DND-41 (cell line): ENCODE data around the gene TMEM51.

Experiments used
- ATAC-seq: fragments of 200-7000 bp; cut with Tn5 transposase; 3 replicates; pipeline ENCODE4 v1.9.1; 2021; ENCODE audit warnings: low read depth; ENCODE audit not compliant: insufficient read depth
- DNase-seq: peaks from one replicate; pipeline ENCODE4 v3.0.0-alpha.2; 2020
- H2AFZ ChIP-seq: 2 replicates; pipeline ENCODE4 v1.6.0; 2012; ENCODE audit warnings: low read depth, low read length
- H3K27ac ChIP-seq: 2 replicates; pipeline ENCODE4 v1.5.1; 2012; ENCODE audit warnings: low read length, inconsistent platforms
- H3K27me3 ChIP-seq: fragments of 200-600 bp; sonication (generic); 2 replicates; pipeline ENCODE4 v1.6.0; 2012; ENCODE audit warnings: low read length, mild to moderate bottlenecking, inconsistent platforms; ENCODE audit not compliant: insufficient read depth, poor library complexity
- H3K36me3 ChIP-seq: 2 replicates; pipeline ENCODE4 v1.5.1; 2012; ENCODE audit warnings: low read length, inconsistent platforms; ENCODE audit not compliant: insufficient read depth
- H3K4me1 ChIP-seq: 2 replicates; pipeline ENCODE4 v1.5.1; 2012; ENCODE audit warnings: mild to moderate bottlenecking, low read length; ENCODE audit not compliant: insufficient read depth
- H3K4me2 ChIP-seq: 2 replicates; pipeline ENCODE4 v1.6.0; 2012; ENCODE audit warnings: mild to moderate bottlenecking, moderate library complexity, low read length, inconsistent platforms; ENCODE audit not compliant: insufficient read depth
- H3K4me3 ChIP-seq, 2 experiments: fragments of 200-600 bp in 1 of 2; shearing (Covaris generic) in 1 of 2; 2 replicates each; pipeline ENCODE4 v1.5.1; 2012 to 2016; ENCODE audit warnings: inconsistent platforms in 2 of 2, low read length in 2 of 2, mild to moderate bottlenecking in 2 of 2, low read depth in 1 of 2, moderate library complexity in 1 of 2
- H3K79me2 ChIP-seq: 2 replicates; pipeline ENCODE4 v1.6.0; 2012; ENCODE audit warnings: low read length, inconsistent platforms; ENCODE audit not compliant: insufficient read depth
- H3K9ac ChIP-seq: 2 replicates; pipeline ENCODE4 v1.6.0; 2012; ENCODE audit warnings: low read depth, mild to moderate bottlenecking, inconsistent platforms, low read length, moderate library complexity
- H3K9me3 ChIP-seq: 2 replicates; pipeline ENCODE4 v1.5.1; 2012; ENCODE audit warnings: low read length, moderate library complexity, mild to moderate bottlenecking, inconsistent platforms; ENCODE audit not compliant: insufficient read depth, severe bottlenecking
- H4K20me1 ChIP-seq: 2 replicates; pipeline ENCODE4 v1.6.0; 2012; ENCODE audit warnings: low read length; ENCODE audit not compliant: insufficient read depth
- EZH2 ChIP-seq: IDR thresholded peaks from 3 replicates; pipeline ENCODE4 v1.6.1; 2012; ENCODE audit warnings: borderline replicate concordance, low read depth, mild to moderate bottlenecking, moderate library complexity, low read length, inconsistent platforms; ENCODE audit not compliant: severe bottlenecking
- TF ChIP-seq, protein P1 (sequence below): IDR thresholded peaks from 2 replicates; pipeline ENCODE4 v1.5.1; 2012; ENCODE audit warnings: borderline replicate concordance, low read length, moderate library complexity, mild to moderate bottlenecking; ENCODE audit not compliant: poor library complexity, severe bottlenecking; ENCODE audit errors: extremely low read depth

TMEM51 gene

DNA sequence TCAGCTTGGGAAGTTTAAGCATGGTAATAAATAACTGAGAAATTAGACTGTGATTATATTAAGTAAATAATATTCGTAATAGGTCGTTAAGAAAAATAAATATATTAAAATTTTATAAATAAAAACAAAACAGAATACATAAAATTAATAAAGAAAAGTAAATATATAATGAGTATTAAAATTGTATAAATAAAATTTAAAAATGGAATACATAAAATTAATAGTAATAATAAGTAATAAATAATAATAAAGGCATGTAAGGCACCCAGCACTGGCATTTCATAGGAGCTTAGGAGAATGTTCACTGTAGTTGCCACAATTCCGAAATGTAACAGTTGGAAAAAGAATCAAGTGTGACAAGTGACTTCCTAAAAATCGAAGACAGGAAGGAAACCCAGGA lies 47.7 kb downstream of the TMEM51 start:
- H4K20me1 ChIP-seq = peaks cover 3% of the 10 kb centered on the region; the same call in 1 of the 2 replicates
- no peak for DNase-seq
- no peaks in the 10 kb centered on the region for H3K4me1 ChIP-seq
- H3K27me3 ChIP-seq = no peaks in the 10 kb centered on the region
- no peak overlapping the region for H3K4me2 ChIP-seq
- no peak overlapping the region for H3K27ac ChIP-seq
- TF ChIP-seq EZH2 = no peak
- TF ChIP-seq, protein P1, sequence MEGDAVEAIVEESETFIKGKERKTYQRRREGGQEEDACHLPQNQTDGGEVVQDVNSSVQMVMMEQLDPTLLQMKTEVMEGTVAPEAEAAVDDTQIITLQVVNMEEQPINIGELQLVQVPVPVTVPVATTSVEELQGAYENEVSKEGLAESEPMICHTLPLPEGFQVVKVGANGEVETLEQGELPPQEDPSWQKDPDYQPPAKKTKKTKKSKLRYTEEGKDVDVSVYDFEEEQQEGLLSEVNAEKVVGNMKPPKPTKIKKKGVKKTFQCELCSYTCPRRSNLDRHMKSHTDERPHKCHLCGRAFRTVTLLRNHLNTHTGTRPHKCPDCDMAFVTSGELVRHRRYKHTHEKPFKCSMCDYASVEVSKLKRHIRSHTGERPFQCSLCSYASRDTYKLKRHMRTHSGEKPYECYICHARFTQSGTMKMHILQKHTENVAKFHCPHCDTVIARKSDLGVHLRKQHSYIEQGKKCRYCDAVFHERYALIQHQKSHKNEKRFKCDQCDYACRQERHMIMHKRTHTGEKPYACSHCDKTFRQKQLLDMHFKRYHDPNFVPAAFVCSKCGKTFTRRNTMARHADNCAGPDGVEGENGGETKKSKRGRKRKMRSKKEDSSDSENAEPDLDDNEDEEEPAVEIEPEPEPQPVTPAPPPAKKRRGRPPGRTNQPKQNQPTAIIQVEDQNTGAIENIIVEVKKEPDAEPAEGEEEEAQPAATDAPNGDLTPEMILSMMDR = no peak
- no peaks in the 10 kb centered on the region for H3K79me2 ChIP-seq
- H3K36me3 ChIP-seq = no peaks in the 10 kb centered on the region
- H3K9ac ChIP-seq = no peak overlapping the region
- no peak overlapping the region for H2AFZ ChIP-seq
- ATAC-seq = no peak
- H3K4me3 ChIP-seq = no peak overlapping the region
- no peaks in the 10 kb centered on the region for H3K9me3 ChIP-seq

DNA sequence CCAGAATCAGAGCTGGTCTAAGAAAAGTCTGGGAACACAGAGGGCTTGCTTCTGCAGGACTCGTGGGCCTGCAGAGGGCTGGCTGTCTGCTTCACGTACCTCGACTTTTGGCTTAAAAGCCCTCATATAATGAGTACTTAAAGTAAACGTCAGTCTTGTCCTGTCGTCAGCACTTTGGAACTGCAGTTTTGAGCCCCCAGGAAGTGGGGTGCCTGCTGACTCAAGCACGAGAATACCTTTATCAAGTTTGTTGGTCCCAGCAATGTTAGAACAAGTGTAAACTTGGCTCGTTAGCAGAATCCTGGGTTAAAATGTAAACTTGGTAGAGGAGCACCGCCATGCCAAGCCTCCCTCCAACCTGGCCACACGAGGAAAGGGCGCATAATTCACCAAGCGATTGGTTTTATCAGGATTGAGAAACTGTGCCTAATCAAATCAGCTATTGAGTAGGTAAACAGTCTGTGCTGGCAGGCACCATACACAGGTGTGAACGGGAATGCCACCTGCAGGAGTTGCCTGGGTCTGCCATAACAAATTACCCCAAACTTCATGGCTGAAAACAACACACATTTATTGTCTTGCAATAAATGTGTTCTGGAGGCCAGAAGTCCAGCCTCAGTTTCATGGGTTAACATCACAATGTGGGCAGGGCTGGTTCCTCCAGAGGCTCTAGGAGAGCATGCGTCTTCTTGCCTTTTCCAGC lies 48.5 kb downstream of the TMEM51 start:
- H3K27me3 ChIP-seq = peaks cover 6% of the 10 kb centered on the region
- no peak overlapping the region for H3K4me2 ChIP-seq
- H2AFZ ChIP-seq = no peak overlapping the region
- no peaks in the 10 kb centered on the region for H3K9me3 ChIP-seq
- TF ChIP-seq, protein P1 = no peak
- TF ChIP-seq EZH2 = no peak
- H3K4me3 ChIP-seq = no peak overlapping the region
- H3K36me3 ChIP-seq = no peaks in the 10 kb centered on the region
- DNase-seq = no peak
- ATAC-seq = no peak
- H3K27ac ChIP-seq = no peak overlapping the region
- no peaks in the 10 kb centered on the region for H3K79me2 ChIP-seq
- H3K4me1 ChIP-seq = no peaks in the 10 kb centered on the region
- no peak overlapping the region for H3K9ac ChIP-seq
- H4K20me1 ChIP-seq = peaks cover 3% of the 10 kb centered on the region; the same call in 1 of the 2 replicates

DNA sequence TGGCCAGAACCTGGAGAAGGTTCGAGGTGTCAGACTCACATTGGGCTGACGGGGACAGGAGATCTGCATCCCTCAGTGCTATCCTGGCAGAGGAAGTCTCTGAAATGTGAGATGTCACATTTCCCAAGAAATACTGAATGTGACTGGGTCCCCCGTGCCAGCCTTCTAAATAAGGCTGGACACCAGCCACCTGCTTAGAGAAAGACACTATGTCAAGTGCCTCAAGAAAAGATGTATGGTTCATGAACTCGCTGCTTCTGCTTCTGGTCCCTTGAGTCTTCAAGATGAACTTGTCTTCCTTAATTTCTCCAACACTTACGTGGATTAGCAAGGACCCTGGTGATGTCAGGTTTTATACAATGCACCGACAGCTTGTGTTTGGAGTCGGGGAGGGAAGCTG lies 51.4 kb downstream of the TMEM51 start:
- H2AFZ ChIP-seq = no peak overlapping the region
- no peak overlapping the region for H3K27ac ChIP-seq
- H3K4me3 ChIP-seq = no peak overlapping the region
- H3K4me2 ChIP-seq = no peak overlapping the region
- H3K4me1 ChIP-seq = no peaks in the 10 kb centered on the region
- H3K27me3 ChIP-seq = peaks cover 6% of the 10 kb centered on the region
- no peaks in the 10 kb centered on the region for H3K79me2 ChIP-seq
- ATAC-seq (no peak), DNase-seq (no peak)
- TF ChIP-seq EZH2 = no peak
- TF ChIP-seq, protein P1 = no peak
- H3K9me3 ChIP-seq = no peaks in the 10 kb centered on the region
- H3K36me3 ChIP-seq = no peaks in the 10 kb centered on the region
- peaks cover 3% of the 10 kb centered on the region; the same call in 1 of the 2 replicates for H4K20me1 ChIP-seq
- no peak overlapping the region for H3K9ac ChIP-seq
